ENCODE results near the gene IFTAP. TPM values are rescaled to one million over a fixed set of nuclear protein-coding genes. Genes with fewer than 3 reads are reported as not detected.

Gene IFTAP
- total and polyA plus RNA-seq, 9 donors, result 16.4 to 42.0 (median 25.5) TPM

DNA sequence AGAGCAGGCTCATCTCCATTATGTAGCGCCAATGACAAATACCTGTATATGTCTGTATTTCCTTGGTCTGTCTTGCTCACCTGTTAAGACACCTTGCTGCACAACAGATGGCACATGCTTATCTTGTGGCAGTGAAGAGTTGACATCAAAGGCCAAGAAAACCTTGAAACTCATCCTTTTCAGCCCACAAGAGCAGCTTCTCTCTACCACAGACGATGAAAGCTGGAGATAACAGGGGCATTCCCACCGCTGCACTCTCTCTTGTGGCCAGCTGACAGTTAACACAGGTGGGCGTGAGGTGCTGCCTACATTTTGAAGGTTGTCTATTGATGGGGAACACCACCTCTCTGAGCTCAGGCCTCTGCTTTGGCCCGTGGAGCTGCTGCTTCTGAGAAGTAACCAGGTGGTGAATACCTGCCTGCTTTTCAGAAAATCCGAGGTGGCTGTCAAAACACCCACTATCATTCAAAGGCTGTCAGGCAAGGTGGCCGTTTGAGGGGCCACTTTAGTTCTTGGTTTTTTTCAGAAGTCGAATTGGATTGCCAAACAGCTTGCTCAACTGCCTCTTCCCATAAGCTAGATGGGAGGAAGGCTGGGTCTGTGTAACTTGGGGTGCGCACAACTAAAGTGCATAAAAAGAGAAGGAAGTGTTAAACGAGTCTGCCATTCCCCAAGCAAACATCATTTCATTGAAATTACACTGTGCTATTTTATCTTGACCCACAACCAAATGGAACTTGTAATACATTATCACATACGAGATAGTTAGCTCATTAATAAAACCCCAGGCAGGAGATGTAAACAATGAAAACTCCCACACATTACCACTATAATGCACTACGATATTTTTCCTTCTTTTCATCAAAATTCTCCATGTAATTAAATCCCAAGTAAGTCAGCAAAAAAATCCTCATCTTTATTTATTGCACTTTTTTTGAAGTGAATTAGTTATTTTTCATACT lies 90.8 kb downstream of the IFTAP start:
- Histone ChIP-seq H3K4me3 (no peak overlapping the region), H3K4me1 (ENCODE audit: insufficient read depth) (no peaks in the 10 kb centered on the region), H3K27me3 (no peaks in the 10 kb centered on the region), H3K36me3 (no peaks in the 10 kb centered on the region), H3K27ac (no peak overlapping the region), H3K9me3 (no peaks in the 10 kb centered on the region)
- intact Hi-C loops (cut with DNase I), result no loop called here
- TF ChIP-seq EP300 (IDR thresholded peaks at IDR 0.05) (no peak), POLR2A (IDR thresholded peaks at IDR 0.05) (no peak)
- TF ChIP-seq, protein P1, sequence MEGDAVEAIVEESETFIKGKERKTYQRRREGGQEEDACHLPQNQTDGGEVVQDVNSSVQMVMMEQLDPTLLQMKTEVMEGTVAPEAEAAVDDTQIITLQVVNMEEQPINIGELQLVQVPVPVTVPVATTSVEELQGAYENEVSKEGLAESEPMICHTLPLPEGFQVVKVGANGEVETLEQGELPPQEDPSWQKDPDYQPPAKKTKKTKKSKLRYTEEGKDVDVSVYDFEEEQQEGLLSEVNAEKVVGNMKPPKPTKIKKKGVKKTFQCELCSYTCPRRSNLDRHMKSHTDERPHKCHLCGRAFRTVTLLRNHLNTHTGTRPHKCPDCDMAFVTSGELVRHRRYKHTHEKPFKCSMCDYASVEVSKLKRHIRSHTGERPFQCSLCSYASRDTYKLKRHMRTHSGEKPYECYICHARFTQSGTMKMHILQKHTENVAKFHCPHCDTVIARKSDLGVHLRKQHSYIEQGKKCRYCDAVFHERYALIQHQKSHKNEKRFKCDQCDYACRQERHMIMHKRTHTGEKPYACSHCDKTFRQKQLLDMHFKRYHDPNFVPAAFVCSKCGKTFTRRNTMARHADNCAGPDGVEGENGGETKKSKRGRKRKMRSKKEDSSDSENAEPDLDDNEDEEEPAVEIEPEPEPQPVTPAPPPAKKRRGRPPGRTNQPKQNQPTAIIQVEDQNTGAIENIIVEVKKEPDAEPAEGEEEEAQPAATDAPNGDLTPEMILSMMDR (IDR thresholded peaks at IDR 0.05), result no peak
- DNase-seq, result no peak
- WGBS, 3 donors, result 29 to 42% (median 31%) methylated on average over 12 of the region's 12 CpGs

DNA sequence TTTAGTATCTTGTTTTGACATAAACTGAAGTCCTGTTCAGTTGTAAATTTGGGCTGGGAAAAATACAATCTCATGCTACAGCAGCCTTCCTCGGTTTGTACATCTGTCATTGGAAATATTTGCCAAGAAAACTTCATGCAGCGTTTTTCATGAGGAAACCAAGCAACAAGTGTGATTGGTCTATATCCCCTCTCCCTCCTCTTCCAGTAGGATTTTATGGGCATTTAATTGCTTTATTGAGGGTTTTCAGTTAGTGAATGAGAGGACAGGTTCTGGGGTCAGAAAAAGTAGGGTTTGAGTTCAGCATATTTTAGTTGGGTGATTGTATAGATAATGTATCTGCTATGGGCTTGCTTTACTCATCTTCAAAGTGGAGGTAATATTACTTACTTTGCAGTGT lies 93.8 kb downstream of the IFTAP start:
- 9 to 15% (median 9%) methylated on average over 2 of the region's 2 CpGs for WGBS, 3 donors
- intact Hi-C loops (cut with DNase I), result no loop called here
- H3K36me3 ChIP-seq, result no peaks in the 10 kb centered on the region
- no peak overlapping the region for H3K27ac ChIP-seq
- TF ChIP-seq EP300 (IDR thresholded peaks at IDR 0.05) (no peak), POLR2A (IDR thresholded peaks at IDR 0.05) (no peak)
- TF ChIP-seq, protein P1 (IDR thresholded peaks at IDR 0.05), result no peak
- H3K4me1 ChIP-seq (ENCODE audit: insufficient read depth), result no peaks in the 10 kb centered on the region
- no peak overlapping the region for H3K4me3 ChIP-seq
- H3K27me3 ChIP-seq, result no peaks in the 10 kb centered on the region
- DNase-seq, result no peak
- H3K9me3 ChIP-seq, result no peaks in the 10 kb centered on the region

DNA sequence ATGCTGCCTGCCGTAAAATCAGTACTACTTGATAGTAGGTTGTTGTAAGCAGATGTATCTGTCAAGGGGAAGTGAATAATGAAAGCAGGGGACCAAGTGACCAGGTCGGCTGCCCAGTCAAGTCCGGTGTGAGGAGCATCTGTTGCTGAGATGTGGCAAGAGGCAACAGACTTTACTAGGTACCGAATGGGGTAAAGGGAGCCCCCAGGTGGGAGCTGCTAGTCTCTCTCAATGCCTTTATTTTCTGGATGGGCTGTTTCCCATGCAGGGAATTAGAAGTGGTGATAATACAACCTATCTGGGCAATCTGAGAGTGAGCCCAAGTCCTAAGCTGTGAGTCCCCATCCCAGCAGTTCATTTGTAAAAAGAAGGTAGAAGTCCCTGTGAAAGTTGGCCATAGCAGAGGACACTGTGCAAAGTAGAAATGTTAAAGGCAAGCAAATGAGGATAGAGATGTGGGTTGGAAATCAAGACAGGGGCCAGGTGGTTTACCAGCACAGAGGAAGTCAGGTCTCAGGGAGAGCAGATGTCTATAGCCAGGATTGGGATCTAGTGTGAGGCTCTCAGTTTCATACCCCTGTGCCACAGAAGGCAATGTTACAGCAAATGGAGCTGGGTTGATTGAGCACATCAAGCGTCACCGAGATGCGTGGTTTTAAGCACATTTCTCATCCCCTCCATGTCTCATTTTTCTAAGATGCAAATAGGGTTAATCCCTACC lies 94.4 kb downstream of the IFTAP start:
- Histone ChIP-seq H3K4me3 (no peak overlapping the region), H3K27me3 (no peaks in the 10 kb centered on the region), H3K27ac (no peak overlapping the region), H3K4me1 (ENCODE audit: insufficient read depth) (no peaks in the 10 kb centered on the region), H3K36me3 (no peaks in the 10 kb centered on the region), H3K9me3 (no peaks in the 10 kb centered on the region)
- DNase-seq, result no peak
- TF ChIP-seq EP300 (IDR thresholded peaks at IDR 0.05), result no peak
- TF ChIP-seq, protein P1 (IDR thresholded peaks at IDR 0.05), result no peak
- no peak for TF ChIP-seq POLR2A (IDR thresholded peaks at IDR 0.05)
- intact Hi-C loops (cut with DNase I), result no loop called here
- 78 to 89% (median 87%) methylated on average over 7 of the region's 7 CpGs for WGBS, 3 donors

DNA sequence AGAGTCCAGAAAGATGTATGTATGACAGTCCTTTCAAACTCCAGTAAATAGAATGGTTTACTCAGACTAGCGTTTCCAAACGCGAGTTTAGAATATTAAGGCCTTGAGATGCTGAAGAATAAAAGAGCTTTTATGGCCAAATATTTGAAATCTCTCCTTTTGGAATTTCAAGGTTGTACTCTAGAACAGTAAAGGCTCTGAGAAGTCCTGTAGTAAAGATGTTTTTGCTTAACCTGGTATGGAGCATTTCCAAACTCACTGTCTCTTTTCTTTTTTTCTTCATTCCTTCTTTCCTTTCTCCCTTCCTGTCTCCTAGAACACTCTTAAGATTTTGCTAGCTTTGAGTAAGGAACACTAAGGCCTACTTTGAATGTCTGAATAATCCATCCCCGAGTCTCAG lies 95.1 kb downstream of the IFTAP start:
- intact Hi-C loops (cut with DNase I), result no loop called here
- Histone ChIP-seq H3K4me1 (ENCODE audit: insufficient read depth) (no peaks in the 10 kb centered on the region), H3K27me3 (no peaks in the 10 kb centered on the region), H3K9me3 (no peaks in the 10 kb centered on the region), H3K4me3 (no peak overlapping the region), H3K36me3 (no peaks in the 10 kb centered on the region), H3K27ac (no peak overlapping the region)
- WGBS, 3 donors, result 81 to 89% (median 81%) methylated on average over 4 of the region's 4 CpGs
- no peak for TF ChIP-seq POLR2A (IDR thresholded peaks at IDR 0.05)
- no peak for TF ChIP-seq EP300 (IDR thresholded peaks at IDR 0.05)
- TF ChIP-seq, protein P1 (IDR thresholded peaks at IDR 0.05), result no peak
- DNase-seq, result no peak

Data from ovary (tissue), 9 donors.